Thyroid gland (tissue), 4 donors: ENCODE results near the gene TSPO2. TPM values are rescaled to one million over a fixed set of nuclear protein-coding genes. Genes with fewer than 3 reads are reported as not detected.
A peak's percentile ranks its signal among the peaks of the same experiment; 100 is the strongest.

Experiments
- DNase-seq, 2 donors: peaks; one replicate each; pipeline ENCODE4 v3.0.0-alpha.2; 2019
- H3K27ac ChIP-seq, 3 donors: fragments of 200-600 bp; sonication (generic); 1 replicate in 2 of 3; 2 replicates in 1 of 3; pipeline ENCODE4 v1.5.1; 2016 to 2019; ENCODE audit warnings: mild to moderate bottlenecking in 1 of 3, moderate library complexity in 1 of 3
- H3K27me3 ChIP-seq: fragments of 200-600 bp; sonication (generic); one replicate; pipeline ENCODE4 v1.5.1; 2019
- H3K36me3 ChIP-seq, 2 donors: fragments of 200-600 bp; sonication (generic); one replicate each; pipeline ENCODE4 v1.5.1; 2016 to 2019
- H3K4me1 ChIP-seq, 2 donors: fragments of 200-600 bp; sonication (generic); one replicate each; pipeline ENCODE4 v1.5.1; 2017 to 2019
- H3K4me3 ChIP-seq, 3 donors: fragments of 200-600 bp; sonication (generic); replicated peaks in 1 of 3; 1 replicate in 2 of 3; 2 replicates in 1 of 3; pipeline ENCODE4 v1.5.1; 2016; ENCODE audit warnings: mild to moderate bottlenecking in 1 of 3
- H3K9me3 ChIP-seq: fragments of 200-600 bp; sonication (generic); one replicate; pipeline ENCODE4 v1.5.1; 2017
- POLR2A ChIP-seq, 2 donors: fragments of 450-650 bp; IDR thresholded peaks; one replicate each; pipeline ENCODE4 v1.6.1; 2017; ENCODE audit warnings: antibody characterized with exemption in 2 of 2, mild to moderate bottlenecking in 2 of 2, moderate library complexity in 1 of 2
- WGBS, 2 donors: methylation state at CpG; one replicate each; pipeline ENCODE4 v1.1.5; 2017; 5-methylcytosine and 5-hydroxymethylcytosine counted together
- intact Hi-C: fragments of 100-400 bp; cut with DNase I; formaldehyde crosslinking; loops from one replicate; pipeline ENCODE4 v1.15.1; 2023
- total RNA-seq, 4 donors: library from RNA; depleted of rRNA; stranded (reverse); fragments of >200 nt; gene quantifications; one replicate each; pipeline ENCODE4 v1.2.3, GENCODE V29; 2016
- TF ChIP-seq, protein P1 (sequence below), 6 experiments: fragments of 200-600 bp in 3 of 6; fragments of 450-650 bp in 3 of 6; sonication (generic) in 3 of 6; IDR thresholded peaks; one replicate each; pipeline ENCODE4 v1.5.1; 2016 to 2019; ENCODE audit warnings: antibody characterized with exemption in 6 of 6, mild to moderate bottlenecking in 2 of 6, inconsistent platforms in 1 of 6, moderate library complexity in 1 of 6

The TSPO2 gene
- total RNA-seq, 4 donors from 2014 or later: not detected

DNA sequence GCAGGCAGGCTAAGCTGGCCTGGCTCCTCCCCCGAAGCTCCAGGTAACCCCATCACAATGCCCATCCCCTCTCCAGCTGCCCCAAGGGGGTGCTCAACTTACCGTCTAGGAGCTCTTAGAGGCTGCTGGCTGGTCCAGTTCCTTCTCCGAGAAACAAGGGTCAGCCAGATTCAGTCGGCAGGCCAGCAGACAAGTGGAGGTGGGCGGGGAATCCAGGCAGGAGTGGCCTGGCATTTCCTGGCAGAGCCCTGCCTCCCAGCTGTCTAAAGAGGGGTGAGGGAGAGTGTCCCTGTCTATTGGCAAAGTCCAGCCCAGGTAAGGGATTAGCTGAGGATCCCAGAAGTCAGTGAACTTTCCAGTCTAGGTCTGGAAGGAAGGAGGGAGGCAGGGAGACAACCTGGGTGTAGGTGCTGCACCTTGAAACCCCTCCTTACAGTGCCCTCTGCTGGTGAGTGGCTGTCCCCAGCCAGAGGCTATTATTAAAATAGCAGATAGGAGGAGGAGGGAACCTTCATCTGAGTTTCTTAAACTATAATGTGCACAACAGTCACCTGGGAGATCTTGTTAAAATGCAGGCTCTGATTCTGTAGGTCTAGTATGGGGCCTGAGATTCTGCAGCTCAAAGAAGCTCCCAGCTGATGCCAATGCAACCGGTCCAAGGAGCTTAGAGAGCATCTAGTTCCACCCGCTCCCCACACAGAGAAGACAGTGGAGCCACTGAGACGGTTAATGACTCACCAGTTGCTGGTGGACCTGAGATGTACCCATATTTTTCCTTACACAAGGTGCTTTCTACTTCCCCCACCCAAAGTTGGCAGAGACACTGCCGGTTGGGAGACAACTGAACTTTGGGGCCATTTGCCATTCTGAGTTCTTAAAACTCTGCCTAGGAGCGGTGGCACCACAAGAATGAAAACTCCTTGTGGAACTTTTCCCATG lies 2.9 kb upstream of the TSPO2 start, which contains the start of gene UNC5CL:
Gene UNC5CL, minus strand, starts transcription at position 162 of the 939 bp plus-strand sequence. CDS start 4,147 bp downstream, outside the sequence.
- H3K27me3 ChIP-seq: no peaks in the 10 kb centered on the region
- peak within 1 kb of the TSS in 1 of 3 donors; percentile 57 for H3K27ac ChIP-seq
- no peaks in the 10 kb centered on the region for H3K36me3 ChIP-seq
- TF ChIP-seq POLR2A (IDR thresholded peaks at IDR 0.05): no peak
- TF ChIP-seq, protein P1, sequence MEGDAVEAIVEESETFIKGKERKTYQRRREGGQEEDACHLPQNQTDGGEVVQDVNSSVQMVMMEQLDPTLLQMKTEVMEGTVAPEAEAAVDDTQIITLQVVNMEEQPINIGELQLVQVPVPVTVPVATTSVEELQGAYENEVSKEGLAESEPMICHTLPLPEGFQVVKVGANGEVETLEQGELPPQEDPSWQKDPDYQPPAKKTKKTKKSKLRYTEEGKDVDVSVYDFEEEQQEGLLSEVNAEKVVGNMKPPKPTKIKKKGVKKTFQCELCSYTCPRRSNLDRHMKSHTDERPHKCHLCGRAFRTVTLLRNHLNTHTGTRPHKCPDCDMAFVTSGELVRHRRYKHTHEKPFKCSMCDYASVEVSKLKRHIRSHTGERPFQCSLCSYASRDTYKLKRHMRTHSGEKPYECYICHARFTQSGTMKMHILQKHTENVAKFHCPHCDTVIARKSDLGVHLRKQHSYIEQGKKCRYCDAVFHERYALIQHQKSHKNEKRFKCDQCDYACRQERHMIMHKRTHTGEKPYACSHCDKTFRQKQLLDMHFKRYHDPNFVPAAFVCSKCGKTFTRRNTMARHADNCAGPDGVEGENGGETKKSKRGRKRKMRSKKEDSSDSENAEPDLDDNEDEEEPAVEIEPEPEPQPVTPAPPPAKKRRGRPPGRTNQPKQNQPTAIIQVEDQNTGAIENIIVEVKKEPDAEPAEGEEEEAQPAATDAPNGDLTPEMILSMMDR (IDR thresholded peaks at IDR 0.05): peak in 4 of 6 experiments; percentile 55 to 78 (median 74)
- peaks cover 5 to 14% of the 10 kb centered on the region in 2 donors for H3K4me1 ChIP-seq
- peak; percentile 87 to 88 for DNase-seq
- no peak within 1 kb of the TSS for H3K4me3 ChIP-seq
- H3K9me3 ChIP-seq: no peaks in the 10 kb centered on the region
- intact Hi-C loops: no loop called here
- 59 to 85% methylated on average over 6 to 10 of the region's 10 CpGs for WGBS, 2 donors

DNA sequence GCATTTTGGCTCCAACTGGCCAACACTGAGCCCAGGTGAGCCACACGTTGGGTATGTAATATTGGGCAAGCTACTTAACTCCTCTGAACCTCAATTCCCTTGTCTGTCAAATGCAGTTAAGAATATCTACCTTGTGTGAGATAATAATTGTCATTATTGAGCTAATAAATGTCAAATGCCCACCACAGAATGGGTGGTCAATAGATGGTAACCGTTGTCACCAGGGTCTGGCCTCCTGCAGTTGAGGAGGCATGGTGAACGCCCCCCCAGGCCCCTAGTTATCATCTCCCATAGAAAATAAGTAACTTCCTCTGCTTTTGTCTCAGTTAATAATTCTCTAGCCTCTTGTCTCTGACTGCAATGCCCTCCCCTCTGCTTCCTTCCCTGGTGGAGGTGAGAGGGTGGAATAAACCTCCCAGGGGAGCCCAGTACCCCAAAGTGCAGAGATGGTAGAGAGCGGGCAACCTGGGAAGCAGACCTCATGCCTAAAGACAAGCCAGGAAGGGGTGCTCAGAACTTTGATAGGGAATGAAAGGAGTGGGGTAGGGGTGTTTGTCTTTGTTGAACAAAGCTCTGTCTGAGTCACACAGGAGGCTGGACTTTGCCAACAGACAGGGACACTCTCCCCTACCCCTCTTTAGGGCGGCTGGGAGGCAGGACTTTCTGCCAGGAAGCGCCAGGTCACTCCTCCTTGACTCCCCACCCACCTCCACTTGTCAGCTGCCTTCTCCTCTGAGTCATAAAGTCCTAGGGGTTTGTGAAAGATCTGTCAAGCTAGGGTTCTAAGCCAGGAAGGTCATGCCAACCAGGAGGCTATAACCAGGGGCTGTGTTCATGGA lies 1.9 kb upstream of the TSPO2 start:
- TF ChIP-seq POLR2A (IDR thresholded peaks at IDR 0.05): no peak
- TF ChIP-seq, protein P1 (IDR thresholded peaks at IDR 0.05): no peak
- Histone ChIP-seq H3K36me3 (no peaks in the 10 kb centered on the region), H3K4me1 (peaks cover 5 to 14% of the 10 kb centered on the region in 2 donors), H3K9me3 (no peaks in the 10 kb centered on the region), H3K27ac (no peak overlapping the region), H3K4me3 (no peak overlapping the region), H3K27me3 (no peaks in the 10 kb centered on the region)
- DNase-seq: no peak
- 72 to 80% methylated on average over 5 to 6 of the region's 6 CpGs for WGBS, 2 donors
- intact Hi-C loops: no loop called here

DNA sequence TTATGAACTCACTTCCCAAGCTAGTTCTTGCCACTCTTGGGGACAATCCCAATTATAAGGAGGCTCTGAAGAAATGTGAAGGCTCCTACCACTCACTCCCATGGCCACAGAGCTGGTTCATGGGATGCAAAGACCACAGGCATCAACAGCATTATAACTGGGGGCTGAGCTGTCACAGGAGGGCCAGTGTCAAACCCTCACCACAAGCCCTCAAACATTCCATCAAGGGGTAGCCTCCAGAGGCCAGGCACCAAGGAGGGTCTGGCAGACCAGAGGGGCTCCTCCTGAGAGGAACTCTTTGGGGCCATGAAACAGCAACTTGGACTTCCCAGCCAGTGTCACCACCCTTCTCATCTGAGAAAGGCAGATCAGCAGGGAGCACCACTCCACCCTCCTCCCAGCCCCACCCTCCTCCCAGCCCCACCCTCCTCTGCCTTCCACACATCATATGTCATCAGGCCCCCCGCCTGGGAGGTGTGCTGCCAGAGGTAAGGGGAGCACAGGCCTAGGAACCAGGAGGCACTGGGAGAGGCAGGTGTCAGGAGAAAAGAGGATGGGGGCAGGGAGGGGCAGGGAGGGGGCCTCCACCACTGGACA lies 1.2 kb upstream of the TSPO2 start:
- TF ChIP-seq POLR2A (IDR thresholded peaks at IDR 0.05): no peak
- TF ChIP-seq, protein P1 (IDR thresholded peaks at IDR 0.05): no peak

DNA sequence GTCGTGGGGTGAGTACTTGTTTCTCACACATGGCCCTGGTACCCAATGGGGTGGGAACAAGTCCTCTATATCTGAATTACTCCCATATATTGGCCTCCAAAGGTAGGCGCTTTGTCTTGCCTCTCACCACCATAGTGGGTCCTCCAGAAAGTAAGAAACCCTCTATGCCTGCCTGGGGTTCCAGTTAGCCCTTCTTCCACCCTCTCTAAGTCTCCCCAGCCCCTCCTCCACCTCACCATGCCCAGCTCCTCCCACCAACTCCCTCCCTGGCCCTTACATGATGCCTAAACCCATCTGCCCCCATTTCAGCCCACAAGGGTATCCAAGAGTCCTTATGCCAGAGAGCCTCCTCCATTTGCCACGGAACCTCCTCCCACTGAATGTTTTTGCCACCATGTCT lies 884 bp downstream of the TSPO2 start:
- 96 to 99% methylated on average over 3 of the region's 3 CpGs for WGBS, 2 donors
- Histone ChIP-seq H3K36me3 (no peaks in the 10 kb centered on the region), H3K4me1 (peaks cover 5 to 14% of the 10 kb centered on the region in 2 donors), H3K27ac (no peak overlapping the region), H3K4me3 (no peak overlapping the region), H3K9me3 (no peaks in the 10 kb centered on the region), H3K27me3 (no peaks in the 10 kb centered on the region)
- intact Hi-C loops: no loop called here
- no peak for DNase-seq
- TF ChIP-seq, protein P1 (IDR thresholded peaks at IDR 0.05): no peak
- TF ChIP-seq POLR2A (IDR thresholded peaks at IDR 0.05): no peak

More for the DNA sequence above, 1.2 kb upstream of the TSPO2 start:
- Histone ChIP-seq H3K36me3 (no peaks in the 10 kb centered on the region), H3K27ac (no peak overlapping the region), H3K4me3 (no peak overlapping the region), H3K4me1 (peaks cover 5 to 14% of the 10 kb centered on the region in 2 donors), H3K9me3 (no peaks in the 10 kb centered on the region), H3K27me3 (no peaks in the 10 kb centered on the region)
- 84 to 86% methylated on average over 1 of the region's 1 CpG for WGBS, 2 donors
- intact Hi-C loops: no loop called here
- no peak for DNase-seq
